ENCODE data around the gene DOP1B.

DOP1B gene

DNA sequence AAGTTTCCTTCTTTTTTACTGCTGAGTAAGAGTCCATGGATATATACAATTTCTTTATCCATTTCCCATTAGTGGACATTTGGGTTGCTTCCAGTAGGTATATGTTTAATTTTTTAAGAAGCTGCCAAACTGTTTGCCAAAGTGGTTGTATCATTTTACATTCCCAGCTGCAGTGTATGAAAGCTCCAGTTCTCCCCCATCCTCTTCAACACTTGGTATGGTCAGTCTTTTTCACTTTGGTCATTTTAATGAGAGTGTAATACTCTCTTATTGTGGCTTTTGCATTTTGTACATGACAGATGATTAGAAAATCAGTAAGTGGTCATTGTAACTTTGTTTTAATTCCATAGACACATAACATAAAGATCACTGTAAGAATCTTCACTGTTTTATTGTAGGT, 22.5 kb downstream of the DOP1B start:
- TF ChIP-seq EZH2phosphoT487 (IDR thresholded peaks at IDR 0.05; ENCODE audit: borderline replicate concordance): no peak
- TF ChIP-seq, protein P1, sequence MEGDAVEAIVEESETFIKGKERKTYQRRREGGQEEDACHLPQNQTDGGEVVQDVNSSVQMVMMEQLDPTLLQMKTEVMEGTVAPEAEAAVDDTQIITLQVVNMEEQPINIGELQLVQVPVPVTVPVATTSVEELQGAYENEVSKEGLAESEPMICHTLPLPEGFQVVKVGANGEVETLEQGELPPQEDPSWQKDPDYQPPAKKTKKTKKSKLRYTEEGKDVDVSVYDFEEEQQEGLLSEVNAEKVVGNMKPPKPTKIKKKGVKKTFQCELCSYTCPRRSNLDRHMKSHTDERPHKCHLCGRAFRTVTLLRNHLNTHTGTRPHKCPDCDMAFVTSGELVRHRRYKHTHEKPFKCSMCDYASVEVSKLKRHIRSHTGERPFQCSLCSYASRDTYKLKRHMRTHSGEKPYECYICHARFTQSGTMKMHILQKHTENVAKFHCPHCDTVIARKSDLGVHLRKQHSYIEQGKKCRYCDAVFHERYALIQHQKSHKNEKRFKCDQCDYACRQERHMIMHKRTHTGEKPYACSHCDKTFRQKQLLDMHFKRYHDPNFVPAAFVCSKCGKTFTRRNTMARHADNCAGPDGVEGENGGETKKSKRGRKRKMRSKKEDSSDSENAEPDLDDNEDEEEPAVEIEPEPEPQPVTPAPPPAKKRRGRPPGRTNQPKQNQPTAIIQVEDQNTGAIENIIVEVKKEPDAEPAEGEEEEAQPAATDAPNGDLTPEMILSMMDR (conservative IDR thresholded peaks at IDR 0.05; ENCODE audit: low read length): no peak
- H3K9me3 ChIP-seq (ENCODE audit: insufficient read depth, low read depth, low read length): peaks cover 3% of the 10 kb centered on the region; the same call in 1 of the 2 replicates
- no peak overlapping the region for H3K4me2 ChIP-seq (ENCODE audit: low read depth, low read length, poor library complexity, severe bottlenecking)
- no peak overlapping the region for H3K4me3 ChIP-seq (ENCODE audit: low read length, poor library complexity, severe bottlenecking)
- no peaks in the 10 kb centered on the region for H3K27me3 ChIP-seq (ENCODE audit: insufficient read depth, low read length, poor library complexity, severe bottlenecking)
- no peaks in the 10 kb centered on the region for H3F3A ChIP-seq (ENCODE audit: low read depth)
- H3K79me2 ChIP-seq (ENCODE audit: insufficient read depth, low read length): no peaks in the 10 kb centered on the region
- no peaks in the 10 kb centered on the region for H3K9me2 ChIP-seq (replicated peaks; ENCODE audit: low read depth, low read length)
- no peak overlapping the region for H2AFZ ChIP-seq (ENCODE audit: low read length)
- H4K20me1 ChIP-seq (ENCODE audit: insufficient read depth, low read length, poor library complexity, severe bottlenecking): no peaks in the 10 kb centered on the region
- no peaks in the 10 kb centered on the region for H3K4me1 ChIP-seq (ENCODE audit: insufficient read depth, low read length, poor library complexity, severe bottlenecking)
- no peaks in the 10 kb centered on the region for H3K36me3 ChIP-seq (ENCODE audit: insufficient read depth, low read length)
- no peak overlapping the region for H3K9ac ChIP-seq (ENCODE audit: low read depth, low read length, poor library complexity, severe bottlenecking)

DNA sequence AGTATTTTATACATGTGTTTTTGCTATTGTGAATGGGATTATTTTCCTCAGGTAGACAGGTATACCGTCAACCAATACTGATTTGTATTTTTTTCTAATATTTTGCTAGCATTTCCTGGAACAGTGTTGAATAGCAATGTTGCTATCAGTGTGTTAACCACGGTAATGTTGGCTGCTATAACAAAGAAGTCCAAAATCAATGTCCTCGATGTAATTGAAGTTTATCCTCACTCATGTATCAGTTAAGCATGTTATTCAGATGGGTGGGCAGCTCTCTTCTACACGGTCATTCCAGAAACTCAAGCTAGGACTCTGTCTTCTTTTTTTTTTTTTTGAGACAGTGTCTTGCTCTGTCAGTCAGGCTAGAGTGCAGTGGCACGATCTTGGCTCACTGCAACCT, 24.3 kb downstream of the DOP1B start:
- TF ChIP-seq, protein P1 (conservative IDR thresholded peaks at IDR 0.05; ENCODE audit: low read length): no peak
- TF ChIP-seq EZH2phosphoT487 (IDR thresholded peaks at IDR 0.05; ENCODE audit: borderline replicate concordance): no peak
- Histone ChIP-seq H3K4me1 (ENCODE audit: insufficient read depth, low read length, poor library complexity, severe bottlenecking) (no peaks in the 10 kb centered on the region), H4K20me1 (ENCODE audit: insufficient read depth, low read length, poor library complexity, severe bottlenecking) (no peaks in the 10 kb centered on the region), H3K9me3 (ENCODE audit: insufficient read depth, low read depth, low read length) (peaks cover 3% of the 10 kb centered on the region; the same call in 1 of the 2 replicates), H3K4me2 (ENCODE audit: low read depth, low read length, poor library complexity, severe bottlenecking) (no peak overlapping the region), H3K27me3 (ENCODE audit: insufficient read depth, low read length, poor library complexity, severe bottlenecking) (no peaks in the 10 kb centered on the region), H3K36me3 (ENCODE audit: insufficient read depth, low read length) (no peaks in the 10 kb centered on the region), H3K9me2 (replicated peaks; ENCODE audit: low read depth, low read length) (no peaks in the 10 kb centered on the region), H2AFZ (ENCODE audit: low read length) (no peak overlapping the region), H3K79me2 (ENCODE audit: insufficient read depth, low read length) (no peaks in the 10 kb centered on the region), H3K4me3 (ENCODE audit: low read length, poor library complexity, severe bottlenecking) (no peak overlapping the region), H3K9ac (ENCODE audit: low read depth, low read length, poor library complexity, severe bottlenecking) (no peak overlapping the region), H3F3A (ENCODE audit: low read depth) (no peaks in the 10 kb centered on the region)

DNA sequence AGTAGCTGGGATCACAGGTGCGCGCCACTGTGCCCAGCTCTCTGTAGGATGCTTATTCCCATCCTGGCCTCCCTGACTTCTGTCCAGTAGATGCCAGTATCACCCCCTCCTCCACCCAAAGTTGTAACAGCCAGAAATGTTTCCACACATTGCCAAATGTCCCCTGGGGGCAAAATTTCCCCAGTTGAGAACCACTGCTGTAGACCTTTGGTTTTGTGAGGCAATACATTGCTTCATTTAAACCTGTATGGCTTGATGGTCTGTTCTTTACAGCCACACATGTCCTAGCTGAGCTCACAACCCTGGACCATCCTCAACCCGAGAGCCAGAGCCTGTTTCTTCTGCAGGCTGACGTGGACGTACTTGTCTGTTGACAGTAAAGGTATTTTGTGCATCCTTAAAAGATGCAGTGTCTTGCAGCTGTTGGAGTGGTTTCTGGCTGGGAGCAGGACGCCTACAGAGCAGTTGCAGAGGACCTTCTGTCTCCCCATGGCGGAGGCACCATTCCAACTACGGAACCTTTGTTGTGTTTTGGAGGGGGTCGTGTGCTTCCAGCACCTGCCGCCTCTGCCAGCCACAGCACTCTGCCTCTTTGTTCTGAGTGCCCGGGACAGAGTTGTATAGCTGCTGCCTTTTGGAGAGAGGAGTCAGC, 26.6 kb downstream of the DOP1B start:
- Histone ChIP-seq H3K36me3 (ENCODE audit: insufficient read depth, low read length) (no peaks in the 10 kb centered on the region), H3F3A (ENCODE audit: low read depth) (no peaks in the 10 kb centered on the region), H3K9me3 (ENCODE audit: insufficient read depth, low read depth, low read length) (peaks cover 3% of the 10 kb centered on the region; the same call in 1 of the 2 replicates), H3K79me2 (ENCODE audit: insufficient read depth, low read length) (no peaks in the 10 kb centered on the region), H3K4me1 (ENCODE audit: insufficient read depth, low read length, poor library complexity, severe bottlenecking) (no peaks in the 10 kb centered on the region), H3K4me3 (ENCODE audit: low read length, poor library complexity, severe bottlenecking) (no peak overlapping the region), H3K4me2 (ENCODE audit: low read depth, low read length, poor library complexity, severe bottlenecking) (no peak overlapping the region), H3K9me2 (replicated peaks; ENCODE audit: low read depth, low read length) (no peaks in the 10 kb centered on the region), H2AFZ (ENCODE audit: low read length) (no peak overlapping the region), H3K27me3 (ENCODE audit: insufficient read depth, low read length, poor library complexity, severe bottlenecking) (no peaks in the 10 kb centered on the region), H4K20me1 (ENCODE audit: insufficient read depth, low read length, poor library complexity, severe bottlenecking) (no peaks in the 10 kb centered on the region), H3K9ac (ENCODE audit: low read depth, low read length, poor library complexity, severe bottlenecking) (no peak overlapping the region)
- no peak for TF ChIP-seq EZH2phosphoT487 (IDR thresholded peaks at IDR 0.05; ENCODE audit: borderline replicate concordance)
- TF ChIP-seq, protein P1 (conservative IDR thresholded peaks at IDR 0.05; ENCODE audit: low read length): no peak

All from Loucy (cell line).